Measurements from ENCODE around the gene LCNL1. TPM values are rescaled to one million over a fixed set of nuclear protein-coding genes. Genes with fewer than 3 reads are reported as not detected.

Gene LCNL1
- total RNA-seq, 4 donors from 2014 or later = 0.28 to 0.83 TPM; not detected in 2

DNA sequence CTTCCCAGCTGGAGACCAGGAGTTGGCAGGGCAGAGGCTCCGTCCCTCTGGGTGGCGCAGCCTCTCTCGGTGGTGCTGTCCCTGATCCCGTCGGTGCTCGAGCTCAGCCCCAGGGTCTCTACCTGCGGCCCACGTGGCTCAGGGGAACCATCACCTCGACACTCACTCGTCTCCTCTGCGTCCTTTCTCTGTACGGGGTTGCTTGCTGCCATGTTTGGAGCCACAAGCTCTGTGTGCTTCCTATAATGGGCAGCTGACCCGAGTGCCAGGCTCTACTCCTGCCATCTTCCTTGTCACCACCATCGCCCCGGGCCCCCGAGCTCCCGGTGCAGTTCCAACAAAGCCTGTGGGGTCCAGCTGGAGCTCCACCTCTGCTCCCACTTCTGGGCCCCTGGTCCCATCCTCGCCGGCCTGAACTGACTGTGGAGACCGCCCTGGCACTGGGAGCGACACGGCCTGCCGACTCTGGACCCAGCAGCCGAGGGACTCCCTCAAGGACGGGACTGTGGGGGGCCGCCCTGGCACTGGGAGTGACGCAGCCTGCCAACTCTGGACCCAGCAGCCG lies 43.3 kb upstream of the LCNL1 start:
- Histone ChIP-seq H3K4me1 (peaks cover 0 to 14% (median 8%) of the 10 kb centered on the region in 4 donors), H3K4me3 (no peak overlapping the region), H3K27ac (no peak overlapping the region), H3K27me3 (no peaks in the 10 kb centered on the region), H3K36me3 (peaks cover 0 to 37% (median 0%) of the 10 kb centered on the region in 3 donors), H3K9me3 (no peaks in the 10 kb centered on the region)
- no peak for TF ChIP-seq POLR2A (IDR thresholded peaks at IDR 0.05)
- TF ChIP-seq, protein P1, sequence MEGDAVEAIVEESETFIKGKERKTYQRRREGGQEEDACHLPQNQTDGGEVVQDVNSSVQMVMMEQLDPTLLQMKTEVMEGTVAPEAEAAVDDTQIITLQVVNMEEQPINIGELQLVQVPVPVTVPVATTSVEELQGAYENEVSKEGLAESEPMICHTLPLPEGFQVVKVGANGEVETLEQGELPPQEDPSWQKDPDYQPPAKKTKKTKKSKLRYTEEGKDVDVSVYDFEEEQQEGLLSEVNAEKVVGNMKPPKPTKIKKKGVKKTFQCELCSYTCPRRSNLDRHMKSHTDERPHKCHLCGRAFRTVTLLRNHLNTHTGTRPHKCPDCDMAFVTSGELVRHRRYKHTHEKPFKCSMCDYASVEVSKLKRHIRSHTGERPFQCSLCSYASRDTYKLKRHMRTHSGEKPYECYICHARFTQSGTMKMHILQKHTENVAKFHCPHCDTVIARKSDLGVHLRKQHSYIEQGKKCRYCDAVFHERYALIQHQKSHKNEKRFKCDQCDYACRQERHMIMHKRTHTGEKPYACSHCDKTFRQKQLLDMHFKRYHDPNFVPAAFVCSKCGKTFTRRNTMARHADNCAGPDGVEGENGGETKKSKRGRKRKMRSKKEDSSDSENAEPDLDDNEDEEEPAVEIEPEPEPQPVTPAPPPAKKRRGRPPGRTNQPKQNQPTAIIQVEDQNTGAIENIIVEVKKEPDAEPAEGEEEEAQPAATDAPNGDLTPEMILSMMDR (IDR thresholded peaks at IDR 0.05) = no peak
- no peak for DNase-seq

DNA sequence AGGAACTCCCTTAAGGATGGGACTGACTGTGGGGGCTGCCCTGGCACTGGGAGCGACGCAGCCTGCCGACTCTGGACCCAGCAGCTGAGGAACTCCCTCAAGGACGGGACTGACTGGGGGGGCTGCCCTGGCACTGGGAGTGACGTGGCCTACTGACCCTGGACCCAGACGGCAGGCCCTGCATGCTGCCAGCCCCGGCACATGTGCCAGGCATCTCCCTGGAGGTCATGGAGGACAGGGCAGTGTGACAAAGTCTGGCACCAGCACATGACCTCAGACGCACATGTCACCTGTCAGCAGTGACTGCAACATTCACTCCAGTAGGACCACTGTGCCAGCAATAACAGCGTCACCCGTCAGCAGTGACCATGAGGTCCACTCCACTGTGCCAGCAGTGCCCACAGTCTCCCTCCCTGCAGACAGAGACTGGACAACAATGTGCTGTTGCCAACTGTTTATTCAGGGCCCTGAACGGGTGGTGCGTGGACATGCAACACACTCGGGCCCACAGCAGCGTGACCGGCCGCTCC lies 42.7 kb upstream of the LCNL1 start:
- TF ChIP-seq POLR2A (IDR thresholded peaks at IDR 0.05) = no peak
- TF ChIP-seq, protein P1 (IDR thresholded peaks at IDR 0.05) = no peak
- H3K27me3 ChIP-seq = no peaks in the 10 kb centered on the region
- H3K4me3 ChIP-seq = no peak overlapping the region
- no peak for DNase-seq
- no peak overlapping the region for H3K27ac ChIP-seq
- H3K4me1 ChIP-seq = peaks cover 0 to 18% (median 8%) of the 10 kb centered on the region in 4 donors
- peaks cover 0 to 37% (median 0%) of the 10 kb centered on the region in 3 donors for H3K36me3 ChIP-seq
- H3K9me3 ChIP-seq = no peaks in the 10 kb centered on the region

DNA sequence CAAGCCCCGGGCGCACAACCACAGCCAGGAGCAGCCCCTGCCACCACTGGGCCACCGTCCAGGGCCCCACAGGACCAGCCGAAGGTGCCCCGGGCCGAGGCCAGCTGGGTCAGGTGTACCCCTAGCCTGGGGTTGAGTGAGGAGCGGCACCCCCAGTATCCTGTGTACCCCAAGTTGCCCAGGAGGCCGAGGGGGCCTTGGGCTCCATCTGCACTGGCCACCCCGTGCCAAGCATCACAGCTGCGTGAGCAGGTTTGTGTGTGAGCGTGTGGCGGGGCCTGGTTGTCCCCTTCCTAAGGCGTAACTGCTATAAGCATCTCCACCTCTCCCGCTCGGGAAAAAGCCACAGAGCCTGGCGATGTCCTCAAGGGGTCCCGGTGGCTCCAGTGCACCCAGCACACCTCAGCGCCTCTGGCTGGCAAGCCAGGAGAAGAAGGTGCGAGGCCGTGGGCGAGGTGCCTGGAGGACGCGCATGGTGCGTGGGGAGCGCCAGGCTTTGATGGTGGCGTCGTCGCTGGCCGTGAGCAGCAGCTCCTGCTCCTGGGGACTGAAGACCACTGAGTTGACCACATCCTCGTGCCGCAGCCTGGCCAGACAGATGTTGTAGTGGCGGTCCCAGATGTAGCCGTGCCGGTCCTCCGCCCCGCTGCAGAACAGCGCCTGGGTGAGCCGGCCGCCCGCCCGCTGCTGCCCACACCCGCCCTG lies 42.1 kb upstream of the LCNL1 start:
- peaks cover 0 to 37% (median 0%) of the 10 kb centered on the region in 3 donors for H3K36me3 ChIP-seq
- DNase-seq = no peak
- H3K27me3 ChIP-seq = no peaks in the 10 kb centered on the region
- H3K9me3 ChIP-seq = no peaks in the 10 kb centered on the region
- TF ChIP-seq, protein P1 (IDR thresholded peaks at IDR 0.05) = no peak
- no peak for TF ChIP-seq POLR2A (IDR thresholded peaks at IDR 0.05)
- no peak overlapping the region for H3K4me3 ChIP-seq
- H3K27ac ChIP-seq = no peak overlapping the region
- H3K4me1 ChIP-seq = peaks cover 0 to 18% (median 8%) of the 10 kb centered on the region in 4 donors

- Histone ChIP-seq H3K4me1 (peaks cover 0 to 18% (median 8%) of the 10 kb centered on the region in 4 donors), H3K27me3 (no peaks in the 10 kb centered on the region), H3K36me3 (peaks cover 0 to 37% (median 0%) of the 10 kb centered on the region in 3 donors), H3K27ac (no peak overlapping the region), H3K9me3 (no peaks in the 10 kb centered on the region), H3K4me3 (no peak overlapping the region)
- TF ChIP-seq POLR2A (IDR thresholded peaks at IDR 0.05) = no peak
- TF ChIP-seq, protein P1 (IDR thresholded peaks at IDR 0.05) = no peak
- no peak for DNase-seq
Observed at GRCh38 chr9:136941231-136942111, 41.3 kb upstream of the LCNL1 start.

DNA sequence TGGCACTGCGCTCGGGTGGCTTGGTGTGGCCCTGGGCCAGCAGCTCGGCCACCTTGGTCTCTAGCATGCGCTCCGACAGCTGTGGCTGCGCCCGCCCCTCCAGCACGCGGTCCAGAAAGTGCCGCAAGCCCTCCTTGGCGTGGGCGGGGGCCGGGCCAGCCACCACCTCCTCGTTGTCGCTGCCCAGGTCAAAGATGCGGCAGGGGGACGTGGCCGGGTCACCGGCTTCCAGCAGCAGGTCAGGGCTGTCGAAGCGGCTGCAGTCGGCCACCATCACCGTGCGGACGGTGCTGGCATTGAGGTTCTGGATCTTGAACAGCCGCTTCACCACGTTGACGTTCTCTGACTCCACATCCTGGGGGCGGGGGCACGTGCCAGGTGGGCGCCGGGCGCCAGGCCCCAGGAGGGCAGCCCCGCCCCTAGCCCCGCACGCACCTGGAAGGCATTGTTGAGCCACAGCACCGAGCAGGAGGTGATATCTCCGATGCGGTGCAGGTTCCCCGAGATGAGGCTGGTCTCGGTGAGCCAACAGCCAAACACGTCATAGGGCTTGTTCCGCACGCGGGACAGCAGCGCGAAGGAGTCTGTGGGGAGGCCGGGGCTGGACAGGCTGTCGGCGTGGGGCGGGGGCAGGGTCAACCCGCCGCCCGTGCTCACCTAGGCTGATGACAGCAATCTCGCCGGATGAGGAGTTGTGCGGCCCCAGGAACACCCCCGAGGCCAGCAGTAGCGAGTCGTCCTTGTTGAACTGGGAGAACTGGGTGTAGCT lies 40.5 kb upstream of the LCNL1 start:
- Histone ChIP-seq H3K9me3 (no peaks in the 10 kb centered on the region), H3K27me3 (no peaks in the 10 kb centered on the region), H3K27ac (no peak overlapping the region), H3K4me1 (peaks cover 0 to 18% (median 8%) of the 10 kb centered on the region in 4 donors), H3K4me3 (no peak overlapping the region), H3K36me3 (peaks cover 0 to 37% (median 0%) of the 10 kb centered on the region in 3 donors)
- no peak for TF ChIP-seq POLR2A (IDR thresholded peaks at IDR 0.05)
- TF ChIP-seq, protein P1 (IDR thresholded peaks at IDR 0.05) = no peak
- no peak for DNase-seq

Data from Peyer's patch (tissue), 4 donors.